HTR-8/SVneo (cell line): ENCODE results near the gene MIEF1.
"Not testable (repeated sequence)": the region's sequence is repeated elsewhere in the genome, so short reads cannot be mapped to it uniquely, and the experiment has no call there.

Source experiments
- DNase-seq: peaks from one replicate; pipeline ENCODE4 v3.0.0; 2011; ENCODE audit warnings: low spot score, mixed read lengths; ENCODE audit not compliant: insufficient read length
- FAIRE-seq: peaks from 2 replicates; lab custom pipeline; 2011; peaks lifted over from hg19 to GRCh38; lab: Jason Lieb, UNC

MIEF1 gene

GRCh38 chr22:39507021-39507420 is 4.9 kb downstream of the MIEF1 start:
- FAIRE-seq, DNase-seq: not testable (repeated sequence)

DNA sequence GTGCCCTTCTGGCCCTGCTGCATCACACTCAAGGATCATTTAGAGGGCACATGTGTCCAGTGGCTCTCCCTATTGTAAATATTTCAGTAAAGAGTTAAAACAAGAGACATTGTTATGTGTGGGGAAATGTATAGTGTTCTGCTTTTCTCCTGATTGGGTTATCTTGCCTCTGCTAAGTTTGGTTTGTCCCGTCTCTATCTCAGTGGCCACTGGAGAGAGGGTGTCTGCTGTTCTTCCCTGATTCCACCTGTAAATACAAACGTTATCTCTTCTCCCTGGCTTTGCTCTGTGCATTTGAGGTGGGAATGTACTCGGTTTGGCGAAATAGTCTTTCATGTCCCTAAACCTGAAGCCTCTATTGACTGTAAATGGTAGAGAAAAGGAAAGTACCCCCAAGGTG is 6.3 kb downstream of the MIEF1 start:
- DNase-seq (no peak), FAIRE-seq (no peak)

GRCh38 chr22:39510529-39511149 is 8.5 kb downstream of the MIEF1 start:
- no peak for FAIRE-seq
- DNase-seq, result no peak

DNA sequence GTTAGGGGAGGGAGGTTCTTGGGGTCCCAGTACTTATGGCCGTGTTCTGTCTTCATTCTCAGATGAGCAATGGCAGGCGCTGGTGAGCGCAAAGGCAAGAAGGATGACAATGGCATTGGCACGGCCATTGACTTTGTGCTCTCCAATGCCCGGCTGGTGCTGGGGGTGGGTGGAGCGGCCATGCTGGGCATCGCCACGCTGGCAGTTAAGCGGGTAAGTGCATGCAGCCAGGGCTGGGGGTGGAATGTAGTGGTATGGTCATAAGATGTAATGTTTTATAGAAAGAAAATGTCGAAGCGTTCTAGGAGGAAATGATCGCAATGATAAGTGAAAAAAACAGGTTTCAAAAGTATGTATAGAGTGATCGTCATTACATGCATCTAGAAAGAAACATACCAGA is 9.1 kb downstream of the MIEF1 start:
- FAIRE-seq (no peak), DNase-seq (no peak)

DNA sequence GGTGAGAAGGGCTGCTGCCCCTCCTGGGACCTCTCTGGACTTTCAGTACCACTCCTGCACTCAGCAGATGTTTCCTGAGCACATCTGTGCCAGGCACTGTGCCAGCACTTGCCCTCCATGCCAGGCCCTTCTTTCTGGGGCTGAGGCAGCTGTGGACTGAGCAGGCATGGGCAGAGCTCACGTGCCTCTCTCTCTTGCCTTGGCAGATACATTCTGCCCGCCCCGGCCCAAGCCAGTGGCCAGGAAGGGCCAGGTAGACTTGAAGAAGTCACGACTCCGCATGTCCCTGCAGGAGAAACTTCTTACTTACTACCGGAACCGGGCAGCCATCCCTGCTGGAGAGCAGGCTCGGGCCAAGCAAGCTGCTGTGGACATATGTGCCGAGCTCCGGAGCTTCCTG is 9.9 kb downstream of the MIEF1 start:
- DNase-seq, result no peak
- no peak for FAIRE-seq

- FAIRE-seq, result no peak
- no peak for DNase-seq
Measured at GRCh38 chr22:39513791-39514190, 11.7 kb downstream of the MIEF1 start.

GRCh38 chr22:39514373-39514973 is 12.4 kb downstream of the MIEF1 start:
- no peak for DNase-seq

DNA sequence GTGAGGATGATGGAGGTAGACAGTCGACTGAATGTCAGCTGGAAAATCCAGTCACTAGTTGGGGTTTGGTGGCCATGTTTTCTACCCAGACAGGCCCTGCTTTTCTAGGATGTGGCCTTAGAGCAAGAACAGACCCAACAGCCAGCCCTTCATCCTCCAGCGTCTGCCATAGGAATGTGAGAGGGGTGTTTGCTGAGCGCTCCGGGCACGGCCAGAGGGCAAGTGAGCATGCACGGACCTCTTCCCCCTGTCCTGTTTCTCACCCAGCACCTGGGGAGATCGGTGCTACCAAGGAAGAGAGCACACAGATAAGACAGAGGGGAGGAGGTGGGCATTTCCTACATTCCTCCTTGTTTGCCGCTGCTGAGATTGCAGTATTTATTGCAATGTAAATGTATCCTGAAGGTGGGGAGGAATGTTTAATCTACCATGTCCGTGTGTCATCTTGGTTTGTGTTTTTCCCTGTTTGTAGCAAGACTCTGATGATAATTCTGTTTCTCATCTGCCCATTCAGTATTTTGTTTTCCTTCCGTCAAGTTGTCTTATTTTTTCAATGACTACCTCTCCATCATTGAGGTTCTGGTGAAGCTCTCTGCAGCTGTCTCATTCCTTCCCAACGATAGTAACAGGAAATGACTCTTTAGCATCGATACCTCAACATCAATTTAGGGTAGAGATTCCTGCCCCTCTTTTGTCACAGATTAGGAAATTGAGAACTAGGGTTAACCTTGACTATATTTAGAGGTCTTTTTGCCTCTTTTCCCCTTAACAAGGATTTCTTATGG is 13.4 kb downstream of the MIEF1 start:
- no peak for DNase-seq
- no peak for FAIRE-seq

More at GRCh38 chr22:39514373-39514973, 12.4 kb downstream of the MIEF1 start:
- FAIRE-seq, result no peak

DNA sequence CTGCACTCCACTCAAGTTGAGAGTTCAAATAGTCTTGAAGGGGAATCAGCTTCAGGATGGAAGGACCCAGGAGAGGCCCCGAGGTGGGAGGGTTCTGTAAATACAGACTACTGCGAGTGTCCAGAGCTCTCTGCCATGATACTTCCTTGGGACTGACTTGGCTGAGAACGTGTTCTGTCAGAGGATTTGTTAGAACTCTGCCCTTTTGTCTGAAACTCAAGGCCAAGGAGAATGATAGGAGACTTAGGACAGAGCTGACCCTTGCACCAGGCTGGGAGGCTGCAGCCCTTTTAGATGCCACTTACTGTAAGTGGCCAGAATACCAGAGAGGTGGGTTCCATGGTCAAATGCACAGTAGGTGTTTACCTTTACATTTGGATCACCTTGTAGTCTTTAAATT is 15.4 kb downstream of the MIEF1 start:
- FAIRE-seq (no peak), DNase-seq (no peak)

DNA sequence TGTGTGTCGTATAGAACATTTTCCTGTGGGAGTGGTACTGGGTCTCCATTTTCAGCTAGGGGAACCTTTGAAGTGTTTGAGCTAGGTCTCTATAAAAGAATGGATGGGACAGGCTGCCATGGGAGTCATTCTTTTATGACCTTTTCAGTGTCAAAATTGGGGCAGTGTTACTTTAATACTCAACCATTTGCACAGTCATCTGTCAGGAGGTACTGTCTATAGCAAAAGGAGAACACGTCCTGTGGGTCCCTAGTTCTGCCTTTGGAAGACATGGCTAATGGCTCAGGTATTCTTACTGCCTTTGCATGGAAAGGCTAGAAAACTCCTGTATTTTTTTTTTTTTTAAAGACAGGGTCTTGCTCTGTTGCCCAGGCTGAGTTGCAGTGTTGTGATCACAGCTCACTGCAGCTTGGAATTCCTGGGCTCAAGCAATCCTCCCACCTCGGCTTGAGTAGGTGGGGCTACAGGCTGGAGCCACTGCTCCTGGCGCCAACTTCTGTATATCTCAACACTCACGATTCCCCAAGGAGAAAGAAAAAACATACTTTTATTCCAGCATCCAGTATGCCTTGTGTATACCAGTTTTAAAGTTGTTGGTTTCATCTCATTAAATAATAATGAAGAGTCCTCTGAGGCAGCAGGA is 16.2 kb downstream of the MIEF1 start:
- DNase-seq (no peak), FAIRE-seq (no peak)

DNA sequence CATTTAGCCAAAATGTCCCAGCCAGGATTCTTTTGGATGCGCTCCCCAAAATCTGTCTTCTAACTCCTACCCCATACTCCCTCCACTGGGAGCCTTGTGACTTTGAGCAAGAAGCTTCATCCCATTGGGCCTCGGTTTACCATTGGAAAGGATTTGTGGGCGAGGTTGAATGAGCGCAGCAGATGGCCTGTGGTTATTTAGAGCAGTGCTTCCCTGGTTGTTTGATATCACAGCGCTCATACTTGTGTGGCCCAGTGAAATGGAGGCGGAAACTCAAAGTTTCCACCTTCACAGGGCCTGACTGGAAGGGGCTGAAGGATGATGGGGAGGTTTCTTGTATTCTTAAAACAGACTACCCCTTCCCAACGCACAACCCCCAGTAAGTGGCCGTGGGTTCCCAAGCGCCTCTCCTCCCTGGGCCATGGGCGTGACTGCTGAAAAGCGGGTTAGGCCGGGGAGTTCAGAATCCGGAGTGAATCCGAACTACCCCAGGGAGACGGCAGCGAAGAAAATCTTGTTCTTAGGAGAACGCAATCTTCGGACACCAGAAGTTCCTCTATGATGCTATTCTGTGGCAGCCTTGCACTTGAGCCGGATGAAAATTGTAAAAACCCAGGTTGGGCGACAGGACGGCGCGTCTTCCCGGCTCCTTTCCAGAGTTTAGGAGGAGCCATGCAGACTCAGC is 17.0 kb downstream of the MIEF1 start:
- no peak for DNase-seq

DNA sequence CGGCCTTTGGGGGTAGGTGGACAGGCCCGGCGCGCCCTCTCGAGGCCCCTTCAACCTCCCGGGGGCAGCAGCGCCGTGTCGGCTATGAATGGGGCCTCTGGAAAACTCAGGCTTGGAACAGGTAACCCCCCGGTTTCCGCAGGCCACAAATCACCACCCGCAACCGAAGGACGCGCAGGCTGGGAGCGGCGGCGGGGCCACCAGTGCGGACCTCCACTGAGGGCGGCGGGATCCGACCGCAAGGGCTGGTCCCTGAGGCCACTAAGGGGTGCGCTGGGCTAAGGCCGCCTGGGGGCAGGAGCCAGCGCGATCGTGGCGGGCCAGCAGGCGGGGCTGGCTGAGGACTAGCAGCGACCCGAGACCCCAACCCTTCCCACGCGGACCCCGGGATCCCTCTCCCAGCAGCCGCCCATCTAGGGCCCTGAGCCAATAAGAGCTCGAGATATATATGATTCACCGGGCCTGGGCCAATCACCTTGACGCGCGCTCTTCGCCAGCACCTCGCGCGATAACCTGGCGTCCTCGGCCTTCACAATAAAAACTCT is 17.7 kb downstream of the MIEF1 start:
- FAIRE-seq (no peak), DNase-seq (peak; percentile 97)

More for the DNA sequence above, 17.0 kb downstream of the MIEF1 start:
- no peak for FAIRE-seq

- FAIRE-seq (peak; percentile 49), DNase-seq (no peak)
Measured at GRCh38 chr22:39520226-39521105, 18.4 kb downstream of the MIEF1 start, which contains the start of gene ATF4. ATF4 (plus strand) TSS chr22:39520562; CDS start chr22:39521446, 884 bp downstream.

GRCh38 chr22:39521106-39521885 is 19.2 kb downstream of the MIEF1 start:
- not testable (repeated sequence) for FAIRE-seq, DNase-seq

GRCh38 chr22:39522091-39522490 is 20.0 kb downstream of the MIEF1 start:
- FAIRE-seq, DNase-seq: not testable (repeated sequence)

DNA sequence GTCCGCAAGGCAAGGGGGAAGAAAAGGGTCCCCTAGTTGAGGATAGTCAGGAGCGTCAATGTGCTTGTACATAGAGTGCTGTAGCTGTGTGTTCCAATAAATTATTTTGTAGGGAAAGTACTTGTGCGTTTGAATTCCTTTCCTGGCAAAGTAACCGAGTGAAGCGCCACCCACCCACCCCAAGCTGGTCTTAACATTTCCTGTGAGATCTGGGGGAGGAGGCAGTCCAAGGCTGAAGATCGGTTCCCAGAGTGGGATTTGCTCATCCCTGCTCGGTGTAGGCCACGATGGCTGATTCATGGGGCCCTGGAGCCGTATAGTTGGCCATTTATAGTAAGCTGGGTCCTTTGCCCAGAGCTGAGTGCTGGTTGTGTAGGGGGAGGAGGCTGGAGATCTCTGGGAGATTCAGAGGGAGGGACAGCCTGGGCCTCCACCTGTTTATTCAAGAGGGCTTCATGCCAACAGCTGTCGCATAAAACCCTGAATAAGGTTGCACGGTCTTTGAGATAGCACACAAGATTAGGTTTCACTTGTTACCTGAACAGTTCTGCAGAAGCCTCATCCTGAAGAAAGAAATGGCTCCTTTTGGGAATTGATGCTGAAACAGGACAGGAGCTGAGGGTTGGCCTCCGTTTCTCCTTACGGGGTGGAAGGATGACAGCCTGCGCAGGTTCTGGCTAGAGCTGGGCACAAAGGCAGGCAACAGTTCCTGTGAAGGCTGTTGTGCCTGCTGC is 20.6 kb downstream of the MIEF1 start:
- no peak for DNase-seq
- FAIRE-seq, result no peak

DNA sequence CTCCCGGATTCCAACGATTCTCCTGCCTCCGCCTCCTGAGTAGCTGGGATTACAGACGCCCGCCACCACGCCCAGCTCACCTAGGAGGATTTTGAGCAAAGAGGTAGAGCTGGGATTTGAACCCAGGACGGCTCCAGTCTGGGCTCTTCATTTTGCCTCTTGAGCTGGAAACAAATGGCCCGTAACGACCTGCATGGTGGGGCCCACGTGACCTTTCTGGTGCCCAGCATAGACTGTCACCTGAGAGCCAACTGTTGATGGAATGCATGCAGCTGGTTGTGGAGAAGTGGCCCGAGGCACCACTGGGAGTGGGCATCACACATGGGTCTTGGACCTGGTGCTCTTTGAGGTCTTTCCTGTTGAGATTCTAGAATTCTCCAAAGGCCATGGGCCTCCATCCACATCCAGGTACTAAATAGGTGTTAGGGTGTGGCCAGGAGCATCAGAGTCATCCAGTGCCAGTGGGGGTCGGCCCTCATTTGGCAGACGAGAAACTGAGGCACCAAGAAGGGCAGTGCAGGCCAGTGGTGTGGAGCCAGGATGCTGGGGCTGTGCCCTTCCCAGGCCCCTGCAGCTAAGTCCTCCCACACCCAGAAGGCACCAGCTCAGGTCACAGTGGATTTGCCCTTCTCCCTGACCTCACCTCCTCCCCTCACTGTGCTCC is 22.1 kb downstream of the MIEF1 start:
- DNase-seq, result no peak
- FAIRE-seq, result no peak
